Measurements from ENCODE around the gene PELI1.

- TF ChIP-seq RARB (CRISPR knock-in tag; IDR thresholded peaks at IDR 0.05) = no peak
- TF ChIP-seq POU6F1 (CRISPR knock-in tag; IDR thresholded peaks at IDR 0.05; ENCODE audit: borderline replicate concordance, low read depth) = no peak
- no peak for TF ChIP-seq PATZ1 (CRISPR knock-in tag; IDR thresholded peaks at IDR 0.05; ENCODE audit: borderline replicate concordance)
- no peak for TF ChIP-seq CREB5 (CRISPR knock-in tag; IDR thresholded peaks at IDR 0.05; ENCODE audit: low read depth)
- TF ChIP-seq ZNF565 (CRISPR knock-in tag; conservative IDR thresholded peaks at IDR 0.05; ENCODE audit: low read depth) = no peak
- TF ChIP-seq ISL1 (CRISPR knock-in tag; IDR thresholded peaks at IDR 0.05) = no peak
- TF ChIP-seq SNAI2 (CRISPR knock-in tag; IDR thresholded peaks at IDR 0.05) = no peak
- no peak for TF ChIP-seq BACH2 (CRISPR knock-in tag; IDR thresholded peaks at IDR 0.05; ENCODE audit: borderline replicate concordance)
- no peak for TF ChIP-seq ZNF70 (CRISPR knock-in tag; IDR thresholded peaks at IDR 0.05)
- TF ChIP-seq ARNTL (CRISPR knock-in tag; IDR thresholded peaks at IDR 0.05; ENCODE audit: borderline replicate concordance, low read depth) = no peak
- TF ChIP-seq ZFP3 (CRISPR knock-in tag; IDR thresholded peaks at IDR 0.05) = no peak
- no peak for TF ChIP-seq ZNF8 (CRISPR knock-in tag; IDR thresholded peaks at IDR 0.05)
- no peak for TF ChIP-seq TSHZ2 (CRISPR knock-in tag; IDR thresholded peaks at IDR 0.05)
Measured at GRCh38 chr2:64173156-64174135, 29.2 kb upstream of the PELI1 start.

All from SK-N-SH treated with all-trans-retinoic acid at 6 μM for 48 hours (cell line).